LNCaP clone FGC (cell line): Measurements from ENCODE around the gene DNMBP.
"Not testable (repeated sequence)": the region's sequence is repeated elsewhere in the genome, so short reads cannot be mapped to it uniquely, and the experiment has no call there.

Experiments
- DNase-seq: peaks from one replicate; pipeline ENCODE4 v3.0.0-alpha.2; 2011; ENCODE audit warnings: low read depth
- H3K4me3 ChIP-seq: 2 replicates; pipeline ENCODE4 v1.5.1; 2011; ENCODE audit warnings: mild to moderate bottlenecking, low read depth, low read length, control low read depth
- TF ChIP-seq, protein P1 (sequence below): IDR thresholded peaks from 2 replicates; pipeline ENCODE4 v1.5.1; 2012; ENCODE audit warnings: mild to moderate bottlenecking; ENCODE audit not compliant: control insufficient read depth, insufficient read depth; ENCODE audit errors: extremely low read depth

DNMBP gene

DNA sequence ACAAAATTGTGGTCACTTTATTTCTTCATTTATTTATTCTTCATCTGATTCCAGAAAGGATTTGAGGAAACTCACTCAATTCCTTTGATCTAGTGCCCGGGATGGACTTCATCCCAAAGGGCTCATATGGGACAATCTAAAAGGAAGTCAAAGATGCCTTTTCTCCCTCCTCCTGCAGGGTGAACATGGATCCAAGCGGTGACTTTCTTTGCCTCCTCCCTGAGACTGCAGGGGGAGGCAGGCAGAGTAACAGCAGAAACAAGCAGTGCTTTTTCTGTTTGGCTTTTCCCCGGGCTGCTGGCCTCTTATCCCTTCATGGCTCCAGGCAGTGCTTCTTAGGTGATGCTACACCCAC, 10.0 kb upstream of the DNMBP start:
- TF ChIP-seq, protein P1, sequence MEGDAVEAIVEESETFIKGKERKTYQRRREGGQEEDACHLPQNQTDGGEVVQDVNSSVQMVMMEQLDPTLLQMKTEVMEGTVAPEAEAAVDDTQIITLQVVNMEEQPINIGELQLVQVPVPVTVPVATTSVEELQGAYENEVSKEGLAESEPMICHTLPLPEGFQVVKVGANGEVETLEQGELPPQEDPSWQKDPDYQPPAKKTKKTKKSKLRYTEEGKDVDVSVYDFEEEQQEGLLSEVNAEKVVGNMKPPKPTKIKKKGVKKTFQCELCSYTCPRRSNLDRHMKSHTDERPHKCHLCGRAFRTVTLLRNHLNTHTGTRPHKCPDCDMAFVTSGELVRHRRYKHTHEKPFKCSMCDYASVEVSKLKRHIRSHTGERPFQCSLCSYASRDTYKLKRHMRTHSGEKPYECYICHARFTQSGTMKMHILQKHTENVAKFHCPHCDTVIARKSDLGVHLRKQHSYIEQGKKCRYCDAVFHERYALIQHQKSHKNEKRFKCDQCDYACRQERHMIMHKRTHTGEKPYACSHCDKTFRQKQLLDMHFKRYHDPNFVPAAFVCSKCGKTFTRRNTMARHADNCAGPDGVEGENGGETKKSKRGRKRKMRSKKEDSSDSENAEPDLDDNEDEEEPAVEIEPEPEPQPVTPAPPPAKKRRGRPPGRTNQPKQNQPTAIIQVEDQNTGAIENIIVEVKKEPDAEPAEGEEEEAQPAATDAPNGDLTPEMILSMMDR: no peak
- no peak overlapping the region for H3K4me3 ChIP-seq
- no peak for DNase-seq

DNA sequence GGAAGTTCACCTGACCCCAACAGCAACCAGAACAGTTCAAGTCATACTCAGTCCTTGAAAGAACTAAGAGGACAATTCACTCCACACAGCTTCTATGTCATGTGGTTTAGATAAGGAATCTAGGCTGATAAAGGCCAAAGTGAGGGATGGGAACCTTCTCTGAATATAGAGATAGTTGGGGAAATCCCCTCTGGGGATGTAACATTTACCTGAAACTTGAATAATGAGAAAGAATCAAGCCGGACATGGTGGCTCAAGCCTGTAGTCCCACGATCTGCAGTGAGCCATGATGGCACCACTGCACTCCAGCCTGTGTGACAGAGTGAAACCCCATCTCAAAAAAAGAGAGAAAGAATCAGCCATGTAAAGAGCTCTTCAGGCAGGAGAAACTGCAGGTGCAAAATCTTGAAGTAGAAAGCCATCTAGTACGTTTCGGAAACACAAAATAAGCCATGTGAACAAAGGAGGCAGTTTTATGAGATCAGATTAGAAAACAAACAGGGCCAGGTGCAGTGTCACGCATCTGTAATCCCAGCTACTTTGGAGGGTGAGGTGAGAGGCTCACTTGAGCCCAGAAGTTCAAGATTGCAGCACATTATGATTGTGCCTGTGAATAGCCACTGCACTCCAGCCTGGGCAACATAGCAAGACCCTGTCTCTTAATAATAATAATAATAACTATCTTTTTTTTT, 4.5 kb upstream of the DNMBP start:
- no peak overlapping the region for H3K4me3 ChIP-seq
- DNase-seq: no peak
- TF ChIP-seq, protein P1: no peak

DNA sequence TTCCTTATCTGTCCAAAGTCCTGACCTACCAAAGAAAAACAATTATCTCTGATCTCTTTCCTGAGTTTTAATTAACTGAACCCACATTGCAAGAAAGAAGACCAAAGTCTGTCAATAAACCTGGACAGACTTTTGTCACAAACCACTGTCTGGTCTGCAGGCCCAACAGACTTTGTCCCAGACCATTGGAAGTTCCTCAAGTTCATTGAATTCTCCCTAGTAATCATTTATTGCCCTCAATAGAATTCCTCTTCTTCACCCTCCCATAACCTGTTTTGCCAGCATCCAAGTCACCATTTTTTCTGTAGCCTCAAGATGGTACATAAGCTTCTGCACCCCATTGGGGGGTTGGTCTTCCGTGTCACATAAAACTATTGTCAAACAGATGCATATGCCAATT, 3.9 kb upstream of the DNMBP start:
- H3K4me3 ChIP-seq: no peak overlapping the region
- DNase-seq: no peak
- TF ChIP-seq, protein P1: no peak

DNA sequence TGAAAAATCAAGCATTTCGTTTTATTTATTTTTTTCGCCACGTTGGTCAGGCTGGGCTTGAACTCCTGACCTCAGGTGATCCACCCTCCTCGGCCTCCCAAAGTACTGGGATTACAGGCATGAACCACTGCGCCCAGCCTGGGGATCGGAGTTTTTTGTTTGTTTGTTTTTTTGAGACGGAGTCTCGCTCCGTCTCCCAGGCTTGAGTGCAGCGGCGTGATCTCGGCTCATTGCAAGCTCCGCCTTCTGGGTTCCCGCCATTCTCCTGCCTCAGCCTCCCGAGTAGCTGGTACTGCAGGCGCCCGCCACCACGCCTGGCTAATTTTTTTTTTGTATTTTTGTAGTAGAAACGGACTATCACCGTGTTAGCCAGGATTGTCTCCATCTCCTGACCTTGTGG, 2.2 kb upstream of the DNMBP start:
- not testable (repeated sequence) for DNase-seq

DNA sequence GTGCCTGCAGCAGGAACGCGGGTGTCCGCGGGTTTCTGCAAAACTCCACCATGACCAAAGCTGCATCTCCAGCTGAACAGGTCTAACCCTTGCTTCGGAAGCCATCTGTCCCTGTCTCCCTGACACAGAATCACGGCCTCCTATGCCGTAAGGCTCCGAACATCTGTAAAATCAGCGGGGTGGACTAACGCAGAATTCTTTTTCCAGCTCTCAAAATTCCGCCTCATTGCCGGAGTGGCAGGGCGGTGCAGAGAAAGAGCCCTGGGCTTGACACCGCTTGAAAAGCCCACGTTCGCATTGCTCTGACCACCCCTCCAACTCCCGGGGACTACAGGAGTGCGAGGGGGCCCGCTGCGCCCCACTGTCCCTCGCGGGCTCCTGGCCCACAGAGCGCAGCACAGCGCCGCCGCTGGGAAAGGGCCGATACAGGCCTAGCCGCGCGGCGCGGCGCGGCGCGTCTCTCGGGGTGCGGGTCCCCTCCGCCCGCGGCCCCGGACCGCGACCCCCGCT, 409 bp downstream of the DNMBP start:
- H3K4me3 ChIP-seq: peak overlapping the region; percentile 65
- TF ChIP-seq, protein P1: peak; percentile 40
- DNase-seq: no peak

More for the DNA sequence above, 2.2 kb upstream of the DNMBP start:
- H3K4me3 ChIP-seq: not testable (repeated sequence)

DNA sequence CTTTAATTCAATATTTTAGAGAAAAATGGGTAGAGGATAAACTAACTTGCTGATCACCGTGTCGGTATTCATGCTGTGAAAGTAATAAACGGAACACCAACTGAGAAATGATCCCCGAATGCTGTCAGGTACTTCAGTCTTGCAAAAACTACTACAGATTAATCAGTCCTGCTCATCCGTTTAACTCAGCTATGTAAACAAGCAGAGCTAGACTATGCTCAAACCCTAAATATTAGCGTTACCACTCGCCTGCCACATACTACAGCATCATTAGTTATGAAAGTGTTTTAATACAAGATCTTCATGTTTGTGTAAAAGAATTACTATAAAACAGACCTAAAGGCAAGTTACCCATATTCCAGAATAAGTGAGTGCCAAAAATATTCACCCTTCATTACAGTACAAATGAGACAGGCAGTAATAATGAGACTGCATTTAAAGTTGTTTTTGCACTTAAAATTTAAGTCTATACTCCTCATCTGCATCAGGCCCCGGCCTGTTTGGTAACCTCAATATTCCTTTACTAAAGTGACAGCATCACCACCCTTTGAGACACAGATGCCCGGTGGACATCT, 952 bp downstream of the DNMBP start:
- no peak for DNase-seq
- H3K4me3 ChIP-seq: peak overlapping the region; percentile 65
- TF ChIP-seq, protein P1: no peak

DNA sequence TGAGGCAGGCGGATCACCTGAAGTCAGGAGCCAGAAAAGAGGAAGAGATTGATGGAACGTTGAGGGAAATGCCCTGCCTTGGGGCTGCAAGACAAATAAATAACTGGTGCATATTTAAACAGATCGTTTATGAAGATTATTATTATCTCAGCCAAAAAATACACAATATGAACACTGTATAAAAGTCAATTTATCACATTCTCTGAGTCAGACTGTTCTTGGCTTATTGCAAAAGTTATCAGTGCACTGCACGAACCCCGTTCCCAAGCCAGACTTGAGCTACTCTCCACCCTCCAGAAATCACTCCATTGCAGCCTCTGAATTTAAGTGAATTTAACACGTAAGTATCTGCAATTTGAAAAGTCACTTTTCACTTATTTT, 1.6 kb downstream of the DNMBP start:
- DNase-seq: no peak
- TF ChIP-seq, protein P1: no peak
- H3K4me3 ChIP-seq: no peak overlapping the region
